GM23338 (cell line): ENCODE results near the gene LOC101059915.

ENCODE experiments used
- ATAC-seq: fragments of 200-7000 bp; cut with Tn5 transposase; 3 replicates; pipeline ENCODE4 v1.9.1; 2020
- DNase-seq: peaks from one replicate; pipeline ENCODE4 v3.0.0-alpha.2; 2015; ENCODE audit warnings: low spot score
- H2AFZ ChIP-seq: fragments of 200-600 bp; sonication (generic); 2 replicates; pipeline ENCODE4 v1.8.0; 2016; ENCODE audit warnings: antibody characterized with exemption, mild to moderate bottlenecking, moderate library complexity
- H3F3A ChIP-seq: fragments of 200-600 bp; sonication (generic); replicated peaks from 2 replicates; pipeline ENCODE4 v1.8.0; 2017; ENCODE audit warnings: antibody characterized with exemption, mixed run types, low read depth
- H3K27ac ChIP-seq: fragments of 200-600 bp; sonication (generic); 2 replicates; pipeline ENCODE4 v1.6.1; 2016; ENCODE audit warnings: low read depth
- H3K27me3 ChIP-seq: fragments of 200-600 bp; sonication (generic); 2 replicates; pipeline ENCODE4 v1.8.0; 2016; ENCODE audit warnings: mild to moderate bottlenecking, mixed run types, moderate library complexity; ENCODE audit not compliant: insufficient read depth
- H3K36me3 ChIP-seq: fragments of 200-600 bp; sonication (generic); 2 replicates; pipeline ENCODE4 v1.8.0; 2016; ENCODE audit warnings: mild to moderate bottlenecking; ENCODE audit not compliant: insufficient read depth
- H3K4me1 ChIP-seq: fragments of 200-600 bp; sonication (generic); 2 replicates; pipeline ENCODE4 v1.8.0; 2016; ENCODE audit warnings: mild to moderate bottlenecking, moderate library complexity; ENCODE audit not compliant: insufficient read depth
- H3K4me2 ChIP-seq: fragments of 200-600 bp; sonication (generic); 2 replicates; pipeline ENCODE4 v1.7.1; 2017; ENCODE audit warnings: mixed run types
- H3K4me3 ChIP-seq: fragments of 200-600 bp; sonication (generic); 2 replicates; pipeline ENCODE4 v1.6.1; 2016; ENCODE audit warnings: mixed run types
- H3K79me2 ChIP-seq: fragments of 200-600 bp; sonication (generic); replicated peaks from 2 replicates; pipeline ENCODE4 v1.8.0; 2017; ENCODE audit warnings: mild to moderate bottlenecking; ENCODE audit not compliant: insufficient read depth
- H3K9me2 ChIP-seq: fragments of 200-600 bp; sonication (generic); 2 replicates; pipeline ENCODE4 v1.8.0; 2017; ENCODE audit not compliant: insufficient read depth
- H4K20me1 ChIP-seq: fragments of 200-600 bp; sonication (generic); replicated peaks from 2 replicates; pipeline ENCODE4 v1.8.0; 2017; ENCODE audit warnings: mild to moderate bottlenecking; ENCODE audit not compliant: insufficient read depth
- H3K27ac Mint-ChIP-seq: 2 replicates; pipeline ENCODE4 v1.8.0; 2020; ENCODE audit warnings: inconsistent platforms, mild to moderate bottlenecking, moderate library complexity, mixed read lengths
- H3K27me3 Mint-ChIP-seq: 3 replicates; pipeline ENCODE4 v1.8.0; 2022; ENCODE audit warnings: low read depth, mild to moderate bottlenecking, moderate library complexity, mixed read lengths, inconsistent platforms; ENCODE audit not compliant: insufficient read depth, poor library complexity
- H3K36me3 Mint-ChIP-seq: 3 replicates; pipeline ENCODE4 v1.8.0; 2021; ENCODE audit warnings: low read depth, mild to moderate bottlenecking, inconsistent platforms, moderate library complexity, mixed read lengths
- H3K4me1 Mint-ChIP-seq: 3 replicates; pipeline ENCODE4 v1.8.0; 2020; ENCODE audit warnings: mild to moderate bottlenecking, inconsistent platforms, mixed read lengths
- H3K4me3 Mint-ChIP-seq: 3 replicates; pipeline ENCODE4 v1.8.0; 2021; ENCODE audit warnings: moderate library complexity, mild to moderate bottlenecking, inconsistent platforms, mixed read lengths
- H3K9me3 Mint-ChIP-seq: 3 replicates; pipeline ENCODE4 v1.8.0; 2020; ENCODE audit warnings: moderate library complexity, mild to moderate bottlenecking, inconsistent platforms, mixed read lengths
- CREB1 ChIP-seq: fragments of 250-450 bp; sonication (Bioruptor Pico); IDR thresholded peaks from 2 replicates; pipeline ENCODE4 v1.5.0; 2020; ENCODE audit warnings: low read depth, mild to moderate bottlenecking, moderate library complexity
- EZH2 ChIP-seq: fragments of 200-600 bp; sonication (generic); IDR thresholded peaks from one replicate; pipeline ENCODE4 v1.8.0; 2017; ENCODE audit warnings: antibody characterized with exemption, mild to moderate bottlenecking, low read depth; ENCODE audit not compliant: unreplicated experiment
- EZH2phosphoT487 ChIP-seq: fragments of 200-600 bp; sonication (generic); IDR thresholded peaks from one replicate; pipeline ENCODE4 v1.8.1; 2018; ENCODE audit warnings: antibody characterized with exemption; ENCODE audit not compliant: unreplicated experiment
- JUNB ChIP-seq: IDR thresholded peaks from one replicate; pipeline ENCODE4 v1.6.1; 2016; ENCODE audit warnings: antibody characterized with exemption; ENCODE audit not compliant: unreplicated experiment
- NANOG ChIP-seq: IDR thresholded peaks from 2 replicates; pipeline ENCODE4 v1.6.1; 2016; ENCODE audit warnings: antibody characterized with exemption, borderline replicate concordance
- POLR2AphosphoS5 ChIP-seq: IDR thresholded peaks from 2 replicates; pipeline ENCODE4 v1.6.1; 2016; ENCODE audit warnings: antibody characterized with exemption, low read depth
- STAT1 ChIP-seq: IDR thresholded peaks from one replicate; pipeline ENCODE4 v1.6.1; 2016; ENCODE audit warnings: antibody characterized with exemption; ENCODE audit not compliant: unreplicated experiment
- ZNF114 ChIP-seq: fragments of 250-450 bp; sonication (Bioruptor Pico); IDR thresholded peaks from 2 replicates; pipeline ENCODE4 v1.5.0; 2020; ENCODE audit warnings: mild to moderate bottlenecking, moderate library complexity
- ZNF331 ChIP-seq: fragments of 250-450 bp; sonication (Bioruptor Pico); IDR thresholded peaks from 2 replicates; pipeline ENCODE4 v1.5.0; 2020; ENCODE audit warnings: low read depth, mild to moderate bottlenecking, moderate library complexity
- TF ChIP-seq, protein P1 (sequence below): IDR thresholded peaks from 2 replicates; pipeline ENCODE4 v1.6.1; 2016; ENCODE audit warnings: antibody characterized with exemption
- TF ChIP-seq, protein P2 (sequence below): IDR thresholded peaks from one replicate; pipeline ENCODE4 v1.6.1; 2018; ENCODE audit warnings: antibody characterized with exemption; ENCODE audit not compliant: unreplicated experiment
- TF ChIP-seq, protein P3 (sequence below), 2 experiments: fragments of 200-600 bp in 1 of 2; sonication (generic) in 1 of 2; conservative IDR thresholded peaks; 2 replicates each; pipeline versions ENCODE4 v1.5.1 to v1.6.1; 2016 to 2017; ENCODE audit warnings: antibody characterized with exemption in 2 of 2, low read depth in 2 of 2, mild to moderate bottlenecking in 2 of 2, moderate library complexity in 1 of 2
- TF ChIP-seq, protein P4 (sequence below): fragments of 250-450 bp; sonication (Bioruptor Pico); IDR thresholded peaks from 2 replicates; pipeline ENCODE4 v1.5.0; 2020; ENCODE audit warnings: mild to moderate bottlenecking, moderate library complexity

LOC101059915 gene

DNA sequence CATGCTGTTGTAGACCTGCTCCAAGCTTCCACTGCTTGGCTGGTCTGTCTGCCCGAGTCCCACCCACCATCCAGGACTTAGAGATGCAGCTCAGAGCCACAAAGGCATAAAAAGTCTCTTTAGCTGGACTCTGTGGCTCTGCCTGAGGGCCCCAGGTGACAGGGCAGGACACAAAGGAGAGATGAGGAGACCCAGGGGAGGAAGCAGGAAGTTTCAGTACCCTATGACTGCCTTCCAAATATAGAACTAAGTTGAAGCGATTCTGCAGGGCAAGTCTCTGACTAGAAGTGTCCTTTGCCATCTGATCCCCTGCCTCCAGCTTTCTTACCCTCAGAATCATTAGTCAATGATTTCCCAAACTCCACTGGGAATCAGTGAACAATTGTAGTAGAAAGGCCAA is 37.9 kb upstream of the LOC101059915 start:
- Mint-ChIP-seq H3K4me1 (no peaks in the 10 kb centered on the region), H3K27me3 (peaks cover 2% of the 10 kb centered on the region), H3K4me3 (no peak overlapping the region), H3K36me3 (no peaks in the 10 kb centered on the region), H3K27ac (no peak overlapping the region), H3K9me3 (no peaks in the 10 kb centered on the region)
- no peaks in the 10 kb centered on the region for H3K27me3 ChIP-seq
- H4K20me1 ChIP-seq: no peaks in the 10 kb centered on the region
- ATAC-seq (no peak), DNase-seq (no peak)
- H3K4me3 ChIP-seq: no peak overlapping the region
- no peak overlapping the region for H3K27ac ChIP-seq
- no peak overlapping the region for H2AFZ ChIP-seq
- no peak overlapping the region for H3K4me2 ChIP-seq
- H3K36me3 ChIP-seq: no peaks in the 10 kb centered on the region
- H3K79me2 ChIP-seq: no peaks in the 10 kb centered on the region
- no peaks in the 10 kb centered on the region for H3F3A ChIP-seq
- H3K9me2 ChIP-seq: no peaks in the 10 kb centered on the region
- H3K4me1 ChIP-seq: no peaks in the 10 kb centered on the region
- TF ChIP-seq EZH2: no peak
- no peak for TF ChIP-seq EZH2phosphoT487
- TF ChIP-seq JUNB: no peak
- TF ChIP-seq, protein P1, sequence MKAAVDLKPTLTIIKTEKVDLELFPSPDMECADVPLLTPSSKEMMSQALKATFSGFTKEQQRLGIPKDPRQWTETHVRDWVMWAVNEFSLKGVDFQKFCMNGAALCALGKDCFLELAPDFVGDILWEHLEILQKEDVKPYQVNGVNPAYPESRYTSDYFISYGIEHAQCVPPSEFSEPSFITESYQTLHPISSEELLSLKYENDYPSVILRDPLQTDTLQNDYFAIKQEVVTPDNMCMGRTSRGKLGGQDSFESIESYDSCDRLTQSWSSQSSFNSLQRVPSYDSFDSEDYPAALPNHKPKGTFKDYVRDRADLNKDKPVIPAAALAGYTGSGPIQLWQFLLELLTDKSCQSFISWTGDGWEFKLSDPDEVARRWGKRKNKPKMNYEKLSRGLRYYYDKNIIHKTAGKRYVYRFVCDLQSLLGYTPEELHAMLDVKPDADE: no peak
- TF ChIP-seq POLR2AphosphoS5: no peak
- TF ChIP-seq, protein P2, sequence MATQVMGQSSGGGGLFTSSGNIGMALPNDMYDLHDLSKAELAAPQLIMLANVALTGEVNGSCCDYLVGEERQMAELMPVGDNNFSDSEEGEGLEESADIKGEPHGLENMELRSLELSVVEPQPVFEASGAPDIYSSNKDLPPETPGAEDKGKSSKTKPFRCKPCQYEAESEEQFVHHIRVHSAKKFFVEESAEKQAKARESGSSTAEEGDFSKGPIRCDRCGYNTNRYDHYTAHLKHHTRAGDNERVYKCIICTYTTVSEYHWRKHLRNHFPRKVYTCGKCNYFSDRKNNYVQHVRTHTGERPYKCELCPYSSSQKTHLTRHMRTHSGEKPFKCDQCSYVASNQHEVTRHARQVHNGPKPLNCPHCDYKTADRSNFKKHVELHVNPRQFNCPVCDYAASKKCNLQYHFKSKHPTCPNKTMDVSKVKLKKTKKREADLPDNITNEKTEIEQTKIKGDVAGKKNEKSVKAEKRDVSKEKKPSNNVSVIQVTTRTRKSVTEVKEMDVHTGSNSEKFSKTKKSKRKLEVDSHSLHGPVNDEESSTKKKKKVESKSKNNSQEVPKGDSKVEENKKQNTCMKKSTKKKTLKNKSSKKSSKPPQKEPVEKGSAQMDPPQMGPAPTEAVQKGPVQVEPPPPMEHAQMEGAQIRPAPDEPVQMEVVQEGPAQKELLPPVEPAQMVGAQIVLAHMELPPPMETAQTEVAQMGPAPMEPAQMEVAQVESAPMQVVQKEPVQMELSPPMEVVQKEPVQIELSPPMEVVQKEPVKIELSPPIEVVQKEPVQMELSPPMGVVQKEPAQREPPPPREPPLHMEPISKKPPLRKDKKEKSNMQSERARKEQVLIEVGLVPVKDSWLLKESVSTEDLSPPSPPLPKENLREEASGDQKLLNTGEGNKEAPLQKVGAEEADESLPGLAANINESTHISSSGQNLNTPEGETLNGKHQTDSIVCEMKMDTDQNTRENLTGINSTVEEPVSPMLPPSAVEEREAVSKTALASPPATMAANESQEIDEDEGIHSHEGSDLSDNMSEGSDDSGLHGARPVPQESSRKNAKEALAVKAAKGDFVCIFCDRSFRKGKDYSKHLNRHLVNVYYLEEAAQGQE: no peak
- TF ChIP-seq STAT1: no peak
- no peak for TF ChIP-seq NANOG
- no peak for TF ChIP-seq ZNF331 (CRISPR knock-in tag)
- TF ChIP-seq, protein P3, sequence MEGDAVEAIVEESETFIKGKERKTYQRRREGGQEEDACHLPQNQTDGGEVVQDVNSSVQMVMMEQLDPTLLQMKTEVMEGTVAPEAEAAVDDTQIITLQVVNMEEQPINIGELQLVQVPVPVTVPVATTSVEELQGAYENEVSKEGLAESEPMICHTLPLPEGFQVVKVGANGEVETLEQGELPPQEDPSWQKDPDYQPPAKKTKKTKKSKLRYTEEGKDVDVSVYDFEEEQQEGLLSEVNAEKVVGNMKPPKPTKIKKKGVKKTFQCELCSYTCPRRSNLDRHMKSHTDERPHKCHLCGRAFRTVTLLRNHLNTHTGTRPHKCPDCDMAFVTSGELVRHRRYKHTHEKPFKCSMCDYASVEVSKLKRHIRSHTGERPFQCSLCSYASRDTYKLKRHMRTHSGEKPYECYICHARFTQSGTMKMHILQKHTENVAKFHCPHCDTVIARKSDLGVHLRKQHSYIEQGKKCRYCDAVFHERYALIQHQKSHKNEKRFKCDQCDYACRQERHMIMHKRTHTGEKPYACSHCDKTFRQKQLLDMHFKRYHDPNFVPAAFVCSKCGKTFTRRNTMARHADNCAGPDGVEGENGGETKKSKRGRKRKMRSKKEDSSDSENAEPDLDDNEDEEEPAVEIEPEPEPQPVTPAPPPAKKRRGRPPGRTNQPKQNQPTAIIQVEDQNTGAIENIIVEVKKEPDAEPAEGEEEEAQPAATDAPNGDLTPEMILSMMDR (conservative IDR thresholded peaks at IDR 0.05; ENCODE audit: low read depth in 2 of 2): no peak
- TF ChIP-seq, protein P4, sequence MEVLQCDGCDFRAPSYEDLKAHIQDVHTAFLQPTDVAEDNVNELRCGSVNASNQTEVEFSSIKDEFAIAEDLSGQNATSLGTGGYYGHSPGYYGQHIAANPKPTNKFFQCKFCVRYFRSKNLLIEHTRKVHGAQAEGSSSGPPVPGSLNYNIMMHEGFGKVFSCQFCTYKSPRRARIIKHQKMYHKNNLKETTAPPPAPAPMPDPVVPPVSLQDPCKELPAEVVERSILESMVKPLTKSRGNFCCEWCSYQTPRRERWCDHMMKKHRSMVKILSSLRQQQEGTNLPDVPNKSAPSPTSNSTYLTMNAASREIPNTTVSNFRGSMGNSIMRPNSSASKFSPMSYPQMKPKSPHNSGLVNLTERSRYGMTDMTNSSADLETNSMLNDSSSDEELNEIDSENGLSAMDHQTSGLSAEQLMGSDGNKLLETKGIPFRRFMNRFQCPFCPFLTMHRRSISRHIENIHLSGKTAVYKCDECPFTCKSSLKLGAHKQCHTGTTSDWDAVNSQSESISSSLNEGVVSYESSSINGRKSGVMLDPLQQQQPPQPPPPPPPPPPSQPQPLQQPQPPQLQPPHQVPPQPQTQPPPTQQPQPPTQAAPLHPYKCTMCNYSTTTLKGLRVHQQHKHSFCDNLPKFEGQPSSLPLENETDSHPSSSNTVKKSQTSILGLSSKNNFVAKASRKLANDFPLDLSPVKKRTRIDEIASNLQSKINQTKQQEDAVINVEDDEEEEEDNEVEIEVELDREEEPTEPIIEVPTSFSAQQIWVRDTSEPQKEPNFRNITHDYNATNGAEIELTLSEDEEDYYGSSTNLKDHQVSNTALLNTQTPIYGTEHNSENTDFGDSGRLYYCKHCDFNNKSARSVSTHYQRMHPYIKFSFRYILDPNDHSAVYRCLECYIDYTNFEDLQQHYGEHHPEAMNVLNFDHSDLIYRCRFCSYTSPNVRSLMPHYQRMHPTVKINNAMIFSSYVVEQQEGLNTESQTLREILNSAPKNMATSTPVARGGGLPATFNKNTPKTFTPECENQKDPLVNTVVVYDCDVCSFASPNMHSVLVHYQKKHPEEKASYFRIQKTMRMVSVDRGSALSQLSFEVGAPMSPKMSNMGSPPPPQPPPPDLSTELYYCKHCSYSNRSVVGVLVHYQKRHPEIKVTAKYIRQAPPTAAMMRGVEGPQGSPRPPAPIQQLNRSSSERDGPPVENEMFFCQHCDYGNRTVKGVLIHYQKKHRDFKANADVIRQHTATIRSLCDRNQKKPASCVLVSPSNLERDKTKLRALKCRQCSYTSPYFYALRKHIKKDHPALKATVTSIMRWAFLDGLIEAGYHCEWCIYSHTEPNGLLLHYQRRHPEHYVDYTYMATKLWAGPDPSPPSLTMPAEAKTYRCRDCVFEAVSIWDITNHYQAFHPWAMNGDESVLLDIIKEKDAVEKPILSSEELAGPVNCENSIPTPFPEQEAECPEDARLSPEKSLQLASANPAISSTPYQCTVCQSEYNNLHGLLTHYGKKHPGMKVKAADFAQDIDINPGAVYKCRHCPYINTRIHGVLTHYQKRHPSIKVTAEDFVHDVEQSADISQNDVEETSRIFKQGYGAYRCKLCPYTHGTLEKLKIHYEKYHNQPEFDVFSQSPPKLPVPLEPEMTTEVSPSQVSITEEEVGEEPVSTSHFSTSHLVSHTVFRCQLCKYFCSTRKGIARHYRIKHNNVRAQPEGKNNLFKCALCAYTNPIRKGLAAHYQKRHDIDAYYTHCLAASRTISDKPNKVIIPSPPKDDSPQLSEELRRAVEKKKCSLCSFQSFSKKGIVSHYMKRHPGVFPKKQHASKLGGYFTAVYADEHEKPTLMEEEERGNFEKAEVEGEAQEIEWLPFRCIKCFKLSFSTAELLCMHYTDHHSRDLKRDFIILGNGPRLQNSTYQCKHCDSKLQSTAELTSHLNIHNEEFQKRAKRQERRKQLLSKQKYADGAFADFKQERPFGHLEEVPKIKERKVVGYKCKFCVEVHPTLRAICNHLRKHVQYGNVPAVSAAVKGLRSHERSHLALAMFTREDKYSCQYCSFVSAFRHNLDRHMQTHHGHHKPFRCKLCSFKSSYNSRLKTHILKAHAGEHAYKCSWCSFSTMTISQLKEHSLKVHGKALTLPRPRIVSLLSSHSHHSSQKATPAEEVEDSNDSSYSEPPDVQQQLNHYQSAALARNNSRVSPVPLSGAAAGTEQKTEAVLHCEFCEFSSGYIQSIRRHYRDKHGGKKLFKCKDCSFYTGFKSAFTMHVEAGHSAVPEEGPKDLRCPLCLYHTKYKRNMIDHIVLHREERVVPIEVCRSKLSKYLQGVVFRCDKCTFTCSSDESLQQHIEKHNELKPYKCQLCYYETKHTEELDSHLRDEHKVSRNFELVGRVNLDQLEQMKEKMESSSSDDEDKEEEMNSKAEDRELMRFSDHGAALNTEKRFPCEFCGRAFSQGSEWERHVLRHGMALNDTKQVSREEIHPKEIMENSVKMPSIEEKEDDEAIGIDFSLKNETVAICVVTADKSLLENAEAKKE (CRISPR knock-in tag): no peak
- no peak for TF ChIP-seq CREB1 (CRISPR knock-in tag)
- TF ChIP-seq ZNF114 (CRISPR knock-in tag): no peak
